Embryonic facial prominence (tissue), 1 donor: ENCODE measurements around the gene PRDM8.
"Not testable (repeated sequence)": the region's sequence is repeated elsewhere in the genome, so short reads cannot be mapped to it uniquely, and the experiment has no call there.

Source experiments
- DNase-seq: peaks from one replicate; pipeline ENCODE4 v3.0.0-alpha.2; 2016; ENCODE audit errors: extremely low spot score

The PRDM8 gene

DNA sequence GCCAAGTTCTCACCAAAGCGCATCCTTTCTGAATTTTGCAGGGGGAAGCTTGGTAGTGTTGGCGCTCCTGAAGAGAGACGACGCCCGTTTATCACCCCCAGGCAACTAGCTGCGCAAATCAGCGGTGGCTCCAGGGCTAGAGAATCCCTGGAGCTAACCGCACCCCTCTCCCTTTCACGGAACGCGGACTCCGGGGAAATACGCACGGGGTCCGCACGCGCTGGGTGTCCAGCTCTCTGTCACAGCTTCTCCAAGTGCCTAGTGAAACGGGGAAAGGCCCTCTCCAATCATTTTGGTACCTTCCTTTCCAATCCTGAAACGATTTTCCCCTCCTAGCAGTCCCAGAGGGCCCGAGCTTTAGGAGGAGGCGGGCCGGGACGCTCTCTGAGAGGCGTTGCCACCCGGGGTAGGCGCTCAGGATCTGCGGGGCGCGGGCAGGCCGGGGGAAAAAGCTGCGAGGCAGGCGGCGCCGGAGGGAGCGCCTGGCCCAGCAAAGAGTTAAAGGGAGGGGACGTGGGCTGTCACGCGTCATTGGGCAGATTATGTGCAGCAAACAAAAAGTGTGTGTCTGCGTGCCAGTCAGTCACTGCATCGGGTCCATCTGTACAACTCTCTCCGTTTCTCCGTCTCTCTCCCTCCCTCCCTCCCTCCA, at the start of gene PRDM8:
PRDM8 (plus strand) TSS at position 582 of the 652 bp plus-strand sequence. CDS start 2,578 bp downstream, outside the sequence.
- DNase-seq: no peak

DNA sequence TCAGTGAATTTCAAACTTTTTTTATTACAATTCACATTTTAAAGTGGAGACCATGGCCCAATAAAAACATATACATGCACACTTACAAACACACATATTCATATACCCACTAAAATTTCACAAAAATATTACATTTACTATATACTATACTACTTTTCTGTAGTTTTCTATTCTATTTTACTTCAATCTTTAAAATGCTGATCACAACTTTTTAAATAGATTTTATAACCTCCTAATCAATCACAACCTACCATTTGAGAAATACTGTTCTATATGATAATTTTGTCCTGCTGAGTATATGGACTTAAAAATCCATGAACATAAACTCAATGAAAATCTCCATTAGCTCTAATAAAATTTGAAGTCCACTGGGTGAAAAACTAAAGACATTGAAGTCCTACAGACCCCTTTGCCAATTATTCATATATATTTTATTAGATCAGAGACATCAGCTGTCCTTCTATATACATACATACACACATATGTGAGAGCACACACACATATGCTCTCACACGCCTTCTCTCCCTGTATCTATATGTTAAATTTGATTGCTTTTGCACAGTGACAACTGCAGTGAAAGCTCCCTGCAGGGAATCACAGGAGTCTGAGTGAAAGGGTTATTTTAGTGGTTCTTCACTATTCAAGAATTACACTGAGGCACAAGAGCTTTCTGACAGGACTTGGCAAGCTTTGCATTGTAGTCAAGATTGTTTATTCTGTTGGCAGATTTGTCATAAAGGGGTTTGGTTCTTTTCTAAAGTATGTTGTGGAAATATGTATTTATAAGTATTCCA, 46.7 kb upstream of the PRDM8 start:
- no peak for DNase-seq

DNA sequence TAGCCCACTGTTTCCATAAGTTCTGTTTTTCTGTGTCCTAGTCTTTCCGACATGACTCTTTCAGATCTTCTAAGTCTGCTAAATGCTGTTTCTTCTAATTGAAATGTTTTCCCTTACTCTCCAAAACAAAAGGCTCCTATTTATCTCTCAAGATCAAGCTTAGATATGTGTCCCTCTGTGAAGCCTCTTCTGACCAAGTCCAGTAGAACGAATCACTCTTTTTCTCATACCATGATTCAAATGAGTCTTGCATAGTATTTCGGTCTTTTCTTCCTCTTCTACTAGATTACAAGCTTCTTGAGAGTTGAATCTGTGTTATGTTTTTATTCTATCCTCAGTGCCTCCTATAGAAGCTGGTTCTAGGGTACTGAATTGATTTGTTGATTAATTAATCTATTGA, 45.3 kb upstream of the PRDM8 start:
- DNase-seq: no peak

DNA sequence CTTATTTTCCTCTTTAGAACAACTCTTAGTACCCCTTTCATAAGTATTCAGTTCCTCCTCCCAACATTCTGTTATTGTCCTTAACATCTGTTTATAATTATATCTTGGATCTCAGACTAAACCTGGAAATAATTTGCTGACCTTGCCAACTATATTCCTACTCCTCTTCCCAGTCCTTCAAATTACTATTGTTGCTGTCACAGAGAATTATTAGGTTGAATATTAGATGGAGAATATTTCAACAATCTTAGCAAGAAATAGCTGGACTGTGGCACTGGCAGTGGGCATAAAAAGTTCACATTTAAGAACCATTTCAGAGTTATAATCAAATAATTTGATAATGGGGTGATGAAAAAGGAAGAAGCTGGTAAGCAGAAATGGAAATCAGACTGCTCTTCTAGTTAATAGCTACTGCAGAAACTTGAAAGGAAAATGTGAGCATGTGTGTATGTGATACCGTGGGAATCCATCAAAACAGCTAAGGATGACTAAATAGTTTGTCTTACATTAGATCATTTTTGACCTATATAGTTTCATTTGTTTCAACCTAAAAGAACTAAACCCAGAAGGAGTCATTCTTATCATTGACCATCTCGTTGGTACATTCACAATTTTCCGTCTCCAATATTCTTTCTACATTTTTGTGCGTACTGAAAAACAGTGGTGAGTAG, 43.3 kb upstream of the PRDM8 start:
- no peak for DNase-seq

DNA sequence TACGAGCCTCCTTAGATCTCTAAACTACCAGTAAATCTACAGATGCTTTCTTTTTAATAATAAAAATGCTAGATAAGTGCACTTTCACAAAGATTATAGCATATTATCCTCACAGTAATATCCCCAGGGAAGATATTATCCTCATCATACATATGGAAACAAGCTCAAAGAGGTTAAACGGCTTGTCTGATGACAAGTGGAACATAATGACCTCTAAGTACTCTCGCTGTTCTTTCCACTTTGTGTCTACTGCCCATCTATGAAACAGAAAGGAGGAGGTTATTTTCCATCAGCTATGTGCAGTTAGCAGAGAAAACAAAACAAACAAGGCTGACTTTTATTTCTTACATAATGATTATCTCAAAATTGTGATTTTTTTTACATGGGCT, 42.8 kb upstream of the PRDM8 start:
- no peak for DNase-seq

DNA sequence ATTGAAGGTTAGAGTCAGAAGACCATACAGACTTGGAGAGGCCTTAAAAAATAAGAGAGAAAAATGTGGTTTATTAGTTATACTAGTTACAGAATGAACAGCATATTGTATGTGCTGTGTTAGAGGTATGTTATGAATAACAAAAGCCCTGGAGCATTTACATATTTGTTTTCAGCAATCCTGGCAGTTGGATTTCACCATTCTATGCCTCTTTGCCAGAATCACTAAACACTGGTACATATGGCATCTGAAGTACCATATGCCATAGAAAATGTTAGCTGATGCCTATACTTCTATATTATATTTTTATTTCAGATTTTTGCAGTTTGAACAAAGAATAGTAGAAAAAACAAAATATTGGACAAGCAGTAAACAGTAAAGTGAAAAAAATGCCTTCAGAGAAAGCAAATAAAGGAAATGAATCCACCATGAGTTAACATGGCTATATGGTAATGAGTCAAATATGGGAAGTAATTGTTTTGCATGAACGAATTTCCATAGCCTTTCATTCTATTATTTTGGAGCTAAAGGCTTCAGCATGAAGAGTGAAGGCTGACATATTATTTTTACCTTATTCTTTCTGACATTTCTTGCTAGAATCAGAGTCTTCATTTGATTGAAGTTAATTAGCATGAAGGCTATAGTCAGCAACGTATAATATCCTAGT, 41.9 kb upstream of the PRDM8 start:
- no peak for DNase-seq

DNA sequence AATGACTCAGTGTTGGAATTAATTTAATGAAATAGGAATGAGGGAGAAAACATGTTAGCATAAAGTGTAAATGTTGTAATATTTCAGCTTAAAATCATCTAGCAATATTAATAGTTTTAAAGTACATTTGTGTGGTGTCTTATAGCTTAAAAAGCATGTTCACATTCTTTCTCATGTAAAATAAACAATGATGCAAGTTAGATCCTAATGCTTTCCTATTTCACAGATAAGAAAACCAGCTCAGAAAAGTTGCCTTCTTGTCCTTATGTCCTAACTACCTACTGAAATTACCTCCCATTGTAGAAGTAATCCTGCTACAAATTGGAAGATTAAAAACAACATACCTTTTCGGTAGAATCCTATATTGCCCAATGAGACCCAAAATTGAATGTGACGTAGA, 40.9 kb upstream of the PRDM8 start:
- no peak for DNase-seq

DNA sequence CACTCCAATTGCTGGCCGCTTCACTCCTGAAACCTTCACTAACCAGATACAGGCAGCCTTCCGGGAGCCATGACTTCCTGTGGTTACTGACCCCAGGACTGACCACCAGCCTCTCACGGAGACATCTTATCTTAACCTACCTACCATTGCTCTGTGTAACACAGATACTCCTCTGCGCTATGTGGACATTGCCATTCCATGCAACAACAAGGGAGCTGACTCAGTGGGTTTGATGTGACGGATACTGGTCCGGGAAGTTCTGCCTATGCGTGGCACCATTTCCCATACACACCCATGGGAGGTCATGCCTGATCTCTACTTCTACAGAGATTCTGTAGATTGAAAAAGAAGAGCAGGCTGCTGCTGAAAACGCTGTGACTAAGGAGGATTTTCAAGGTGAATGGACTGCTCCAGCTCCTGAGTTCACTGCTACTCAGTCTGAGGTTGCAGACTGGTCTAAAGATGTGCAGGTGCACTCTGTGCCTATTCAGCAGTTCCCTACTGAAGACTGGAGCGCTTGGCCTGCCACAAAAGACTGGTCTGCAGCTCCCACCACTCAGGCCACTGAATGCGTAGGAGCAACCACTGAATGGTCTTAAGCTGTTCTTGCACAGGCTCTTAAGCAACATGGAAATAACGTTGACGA, 35.8 kb upstream of the PRDM8 start:
- DNase-seq: no peak

DNA sequence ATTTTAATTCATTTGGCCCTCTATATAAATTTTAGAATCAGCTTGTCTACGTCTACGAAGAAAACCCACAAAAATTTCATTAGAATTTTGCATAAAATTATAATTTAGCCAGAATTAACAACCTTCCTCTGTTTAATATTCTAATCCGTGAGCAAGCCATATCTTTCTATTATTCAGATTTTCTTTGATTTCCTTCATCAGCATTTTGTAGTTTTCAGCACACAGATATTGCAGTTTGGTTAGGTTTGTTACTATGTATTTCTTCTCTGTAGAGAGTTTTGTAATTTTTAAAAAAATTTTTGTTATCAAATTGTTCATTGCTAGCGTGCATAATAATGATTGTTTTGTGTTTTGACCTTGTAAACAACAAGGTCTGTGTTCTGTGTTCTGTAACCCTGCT, 34.9 kb upstream of the PRDM8 start:
- no peak for DNase-seq

DNA sequence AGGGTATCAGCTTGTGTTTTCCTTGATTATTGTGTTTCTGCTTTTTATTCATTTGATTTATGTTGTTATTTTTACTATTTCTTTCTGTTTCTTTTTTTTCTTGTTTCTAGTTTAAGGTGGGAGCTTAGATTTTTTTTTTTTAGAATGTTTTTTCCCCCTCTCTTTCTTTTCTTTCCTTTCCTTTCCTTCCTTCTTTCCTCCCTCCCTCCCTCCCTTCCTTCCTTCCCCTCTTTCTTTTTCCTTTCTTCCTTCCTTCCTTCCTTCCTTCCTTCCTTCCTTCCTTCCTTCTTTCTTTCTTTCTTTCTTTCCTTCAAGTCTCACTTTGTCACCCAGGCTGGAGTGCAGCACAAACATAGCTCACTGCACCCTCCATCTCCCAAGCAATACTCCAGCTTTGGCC, 31.4 kb upstream of the PRDM8 start:
- no peak for DNase-seq

DNA sequence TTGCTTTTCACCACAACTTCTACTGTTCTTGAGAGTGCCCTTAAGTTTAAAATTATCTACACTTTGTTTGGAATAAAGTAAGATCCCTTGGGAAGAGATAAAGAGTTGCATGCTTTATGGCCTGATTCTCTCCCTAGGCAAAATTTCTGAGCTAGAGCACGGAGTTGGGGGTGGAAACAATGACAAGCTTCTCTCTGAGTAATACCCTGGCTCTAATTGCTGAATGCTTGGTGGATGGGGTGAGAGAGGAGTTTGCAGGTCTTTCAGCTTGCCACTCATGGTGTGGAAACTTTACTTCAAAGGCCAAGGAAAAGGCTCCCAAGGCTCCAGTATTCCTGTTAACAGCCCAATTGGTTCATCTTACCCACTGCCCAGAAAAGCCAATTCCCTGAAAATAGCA, 26.1 kb upstream of the PRDM8 start:
- DNase-seq: no peak

DNA sequence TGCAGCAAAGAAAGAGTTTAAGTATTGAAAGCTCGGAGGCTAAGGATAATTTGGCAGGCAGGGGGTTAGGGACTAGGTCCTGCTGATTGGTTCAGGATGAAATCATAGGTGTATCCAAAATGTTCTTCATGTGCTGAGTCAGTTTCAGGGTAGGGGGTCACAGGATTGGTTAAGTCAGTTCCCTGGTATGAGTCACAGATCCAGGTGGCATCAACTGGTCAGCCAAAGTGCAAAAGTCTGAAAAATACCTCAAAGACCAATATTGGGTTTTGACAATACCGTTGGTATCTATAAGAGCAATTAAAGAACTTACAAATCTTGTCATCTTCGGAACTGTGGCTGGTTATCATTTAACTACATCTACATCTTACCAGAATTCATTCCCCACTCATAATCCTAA, 25.6 kb upstream of the PRDM8 start:
- no peak for DNase-seq

DNA sequence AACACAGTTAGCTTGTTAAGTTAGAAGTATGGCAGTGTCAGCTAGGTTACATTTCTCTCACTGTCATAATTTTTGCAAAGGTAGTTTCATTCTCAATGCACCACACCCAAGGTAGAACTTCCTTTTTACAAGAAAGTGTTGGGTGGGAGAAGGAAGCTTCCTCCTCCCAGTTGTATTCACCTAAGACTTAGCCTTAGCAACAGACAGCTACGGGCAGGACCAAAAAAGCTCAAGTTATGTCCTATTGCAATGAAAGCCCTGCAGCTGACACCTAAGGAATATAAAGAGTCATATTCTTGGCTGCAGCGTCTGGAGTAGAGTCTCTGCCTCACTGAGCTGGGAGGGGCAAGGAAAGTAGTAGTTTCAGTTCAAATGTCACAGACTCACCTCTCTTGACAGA, 25.1 kb upstream of the PRDM8 start:
- no peak for DNase-seq

DNA sequence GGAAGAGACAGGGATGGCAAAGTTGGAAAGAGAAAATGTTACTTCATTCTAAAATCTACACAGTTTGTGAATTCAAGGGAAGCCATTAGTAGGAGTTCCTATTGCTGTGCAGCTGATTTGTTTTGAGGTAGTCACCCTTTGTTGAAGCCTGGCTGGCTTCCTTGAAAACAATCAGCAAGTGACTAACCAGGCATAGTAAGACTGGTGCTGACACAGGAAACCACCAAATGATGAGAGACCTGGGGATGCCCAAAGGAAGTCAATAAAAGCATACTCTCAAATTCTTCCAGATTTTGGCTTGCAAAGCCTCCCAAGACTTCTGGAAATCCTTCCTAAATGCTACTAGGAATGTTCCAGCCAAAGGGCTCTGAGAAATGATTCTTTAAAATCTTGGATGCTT, 23.9 kb upstream of the PRDM8 start:
- DNase-seq: no peak

DNA sequence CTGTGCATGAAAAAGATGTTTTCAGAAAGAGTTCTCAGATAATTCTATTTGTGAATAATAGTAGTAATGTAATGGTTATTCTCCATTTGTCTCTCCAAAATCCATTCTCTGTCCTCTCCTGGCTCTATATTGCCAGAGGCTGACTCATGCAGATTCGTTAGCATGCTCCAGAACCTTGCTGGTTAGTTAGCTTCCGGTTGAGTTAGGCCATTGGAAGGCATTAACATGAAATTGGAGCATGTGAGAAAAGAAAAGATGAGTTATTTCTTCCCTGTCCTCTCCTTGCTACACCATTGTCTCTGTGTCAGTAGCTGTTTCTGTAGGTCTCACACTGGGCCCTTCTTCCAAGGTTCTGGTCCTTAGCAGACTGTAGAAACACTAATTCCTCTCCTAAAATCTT, 23.5 kb upstream of the PRDM8 start:
- DNase-seq: no peak

DNA sequence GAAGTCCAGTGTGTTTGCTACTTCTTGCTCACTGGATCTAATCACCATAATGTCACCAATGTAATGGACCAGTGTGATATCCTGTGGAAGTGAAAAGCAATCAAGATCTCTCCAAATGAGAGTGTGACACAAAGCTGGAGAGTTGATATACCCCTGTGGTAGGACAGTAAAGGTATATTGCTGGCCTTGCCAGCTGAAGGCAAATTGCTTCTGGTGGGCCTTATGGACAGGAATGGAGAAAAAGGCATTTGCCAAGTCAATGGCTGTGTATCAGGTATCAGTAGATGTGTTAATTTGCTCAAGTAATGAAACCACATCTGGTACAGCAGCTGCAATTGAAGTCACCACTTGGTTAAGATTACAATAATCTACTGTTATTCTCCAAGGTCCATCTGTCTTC, 19.5 kb upstream of the PRDM8 start:
- not testable (repeated sequence) for DNase-seq

DNA sequence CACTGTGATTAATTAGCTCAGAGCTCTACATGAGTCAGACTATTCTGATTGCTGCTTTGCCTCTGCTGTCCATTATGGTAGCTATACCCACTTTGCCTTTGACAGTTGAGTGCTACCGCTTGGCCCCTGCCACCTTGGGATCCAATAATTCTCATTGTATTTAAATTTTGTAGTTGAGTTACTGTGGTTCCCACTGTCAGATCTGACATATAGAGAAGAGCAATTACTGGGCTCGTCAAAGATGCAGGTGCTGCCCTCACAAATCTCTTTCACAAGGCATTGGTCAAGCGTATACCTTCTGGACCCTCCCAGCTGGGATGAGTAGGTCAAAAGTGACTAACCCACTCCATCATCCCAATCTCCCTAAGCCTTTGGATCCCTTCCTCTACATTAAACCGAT, 18.3 kb upstream of the PRDM8 start:
- no peak for DNase-seq

DNA sequence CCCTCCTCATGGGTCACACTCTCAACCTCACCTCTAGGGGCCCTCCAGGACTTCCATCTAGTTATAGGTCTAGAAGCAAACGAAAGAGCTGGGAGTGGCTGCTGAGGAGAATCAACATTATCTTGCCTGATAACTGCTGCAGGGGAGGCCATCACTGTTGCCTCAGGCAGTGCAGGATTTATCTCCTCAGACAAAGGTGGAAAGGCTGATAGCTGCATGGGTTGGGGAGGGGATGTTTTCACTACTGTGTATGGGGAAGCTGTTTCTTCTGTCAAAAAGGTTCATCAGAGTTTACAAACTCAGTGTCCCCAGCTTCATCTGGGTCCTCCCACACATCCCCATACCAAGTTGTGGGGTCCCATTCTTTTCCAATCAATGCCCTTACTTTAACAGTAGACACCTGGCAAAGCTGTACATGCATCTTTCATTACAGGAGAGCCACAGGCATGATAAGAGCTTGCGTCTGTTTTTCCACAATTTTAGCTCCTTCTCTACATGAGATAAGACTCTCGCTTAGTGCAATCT, 17.6 kb upstream of the PRDM8 start:
- no peak for DNase-seq

DNA sequence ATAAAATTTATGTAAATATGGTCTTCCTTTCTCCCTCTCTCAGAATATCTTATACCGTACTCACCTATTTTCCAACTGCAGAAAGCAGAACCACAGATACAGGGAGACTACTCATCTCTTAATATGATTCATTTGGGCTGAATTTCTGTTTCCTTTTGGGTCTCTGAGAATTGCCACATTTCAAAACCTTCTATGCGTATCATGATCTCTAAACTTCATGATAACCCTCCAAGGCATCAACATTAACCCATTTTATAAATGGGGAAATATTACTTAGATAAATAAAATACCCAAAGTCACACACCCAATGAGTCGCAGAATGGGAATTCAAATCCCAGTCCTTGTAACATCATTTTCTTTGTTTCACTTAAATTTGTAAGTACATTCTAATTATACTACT, 16.6 kb upstream of the PRDM8 start:
- no peak for DNase-seq

DNA sequence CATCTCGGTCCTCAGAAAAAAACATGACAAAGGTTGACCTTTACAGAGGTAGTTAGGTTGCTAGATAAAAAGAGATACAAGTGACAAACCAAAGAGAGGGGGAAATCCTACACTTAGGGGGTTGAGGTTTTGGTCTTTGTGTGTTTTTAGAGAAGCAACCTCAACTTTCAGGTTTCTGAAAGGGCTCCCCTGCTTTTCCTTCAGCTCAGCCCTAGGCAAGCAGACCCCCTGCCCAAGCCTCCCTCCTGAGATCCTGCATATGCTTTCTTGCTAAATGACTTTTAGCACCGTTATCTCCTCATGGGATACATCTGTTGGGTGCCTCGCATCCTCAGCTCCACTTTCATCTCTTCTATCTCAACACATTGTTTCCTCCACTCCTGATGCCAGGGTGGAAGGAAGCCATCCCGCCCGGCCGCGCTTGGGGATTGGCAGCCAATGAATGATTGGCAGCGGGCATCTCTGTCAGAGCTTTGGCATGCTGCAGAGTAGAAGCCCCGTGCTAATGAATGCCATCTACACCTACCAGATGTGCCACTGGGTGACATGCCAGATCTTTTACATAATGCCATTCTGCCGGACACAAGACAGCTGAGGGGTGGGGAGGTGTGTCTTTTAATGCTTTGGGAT, 15.0 kb upstream of the PRDM8 start:
- DNase-seq: no peak
